OCI-LY1 (cell line): ENCODE results near the gene STRIT1.

ENCODE experiments used
- H2AFZ ChIP-seq: fragments of 200-600 bp; sonication (generic), shearing (Covaris generic); 2 replicates; pipeline ENCODE4 v1.6.0; 2014; ENCODE audit warnings: antibody characterized with exemption, mild to moderate bottlenecking, low read length
- H3F3A ChIP-seq: fragments of 200-600 bp; sonication (generic), shearing (Covaris generic); 2 replicates; pipeline ENCODE4 v1.6.0; 2014; ENCODE audit warnings: mild to moderate bottlenecking, antibody characterized with exemption, low read length, moderate library complexity; ENCODE audit not compliant: insufficient read depth
- H3K27ac ChIP-seq: fragments of 200-600 bp; sonication (generic); 2 replicates; pipeline ENCODE4 v1.5.1; 2014; ENCODE audit warnings: low read length, mixed run types, mild to moderate bottlenecking, low read depth; ENCODE audit not compliant: poor library complexity, severe bottlenecking
- H3K27me3 ChIP-seq: fragments of 200-600 bp; sonication (generic); 2 replicates; pipeline ENCODE4 v1.6.0; 2014; ENCODE audit warnings: antibody characterized with exemption, mild to moderate bottlenecking, low read length, moderate library complexity; ENCODE audit not compliant: insufficient read depth
- H3K36me3 ChIP-seq: fragments of 200-600 bp; sonication (generic); 2 replicates; pipeline ENCODE4 v1.6.1; 2014; ENCODE audit warnings: mild to moderate bottlenecking, antibody characterized with exemption, low read length, moderate library complexity, mixed read lengths; ENCODE audit not compliant: insufficient read depth
- H3K4me1 ChIP-seq: fragments of 200-600 bp; sonication (generic); 2 replicates; pipeline ENCODE4 v1.5.1; 2014; ENCODE audit warnings: mild to moderate bottlenecking, low read length, moderate library complexity; ENCODE audit not compliant: insufficient read depth, severe bottlenecking
- H3K4me2 ChIP-seq: fragments of 200-600 bp; sonication (generic), shearing (Covaris generic); 2 replicates; pipeline ENCODE4 v1.6.1; 2014; ENCODE audit warnings: low read length
- H3K4me3 ChIP-seq: fragments of 200-600 bp; sonication (generic); 2 replicates; pipeline ENCODE4 v1.5.1; 2014; ENCODE audit warnings: low read length, low read depth, mild to moderate bottlenecking, mixed read lengths; ENCODE audit not compliant: poor library complexity, severe bottlenecking
- H3K79me2 ChIP-seq: fragments of 200-600 bp; shearing (Covaris generic); 2 replicates; pipeline ENCODE4 v1.6.1; 2016; ENCODE audit warnings: mixed run types, low read length, mixed read lengths; ENCODE audit not compliant: insufficient read depth
- H3K9ac ChIP-seq: fragments of 200-600 bp; sonication (generic), shearing (Covaris generic); 2 replicates; pipeline ENCODE4 v1.6.1; 2014; ENCODE audit warnings: mild to moderate bottlenecking, low read length, mixed read lengths
- H3K9me2 ChIP-seq: fragments of 200-600 bp; sonication (generic), shearing (Covaris generic); 2 replicates; pipeline ENCODE4 v1.6.1; 2014; ENCODE audit warnings: low read depth, mild to moderate bottlenecking, low read length, mixed read lengths
- H3K9me3 ChIP-seq: fragments of 200-600 bp; shearing (Covaris generic); 2 replicates; pipeline ENCODE4 v1.6.1; 2014; ENCODE audit warnings: low read length, mixed read lengths
- H4K20me1 ChIP-seq: fragments of 200-600 bp; sonication (generic), shearing (Covaris generic); 2 replicates; pipeline ENCODE4 v1.6.0; 2016; ENCODE audit warnings: mild to moderate bottlenecking, low read length; ENCODE audit not compliant: insufficient read depth
- CTCF ChIP-seq: fragments of 200-600 bp; sonication (generic), shearing (Covaris generic); IDR thresholded peaks from 2 replicates; pipeline ENCODE4 v1.5.1; 2017; ENCODE audit warnings: mild to moderate bottlenecking, antibody characterized with exemption, low read length, moderate library complexity, mixed read lengths
- EZH2 ChIP-seq: fragments of 200-600 bp; sonication (generic), shearing (Covaris generic); IDR thresholded peaks from 2 replicates; pipeline ENCODE4 v1.8.0; 2017; ENCODE audit warnings: borderline replicate concordance, mixed run types, mild to moderate bottlenecking, antibody characterized with exemption, low read length, moderate library complexity, mixed read lengths

STRIT1 gene

GRCh38 chr3:155304394-155304793 is 10.9 kb upstream of the STRIT1 start:
- H3K4me3 ChIP-seq, result no peak overlapping the region
- no peaks in the 10 kb centered on the region for H3K36me3 ChIP-seq
- peaks cover 6% of the 10 kb centered on the region for H3K4me1 ChIP-seq
- H3K9me3 ChIP-seq, result peaks cover 6% of the 10 kb centered on the region; the same call in 1 of the 2 replicates
- TF ChIP-seq CTCF (no peak), EZH2 (no peak)
- no peaks in the 10 kb centered on the region for H3K27me3 ChIP-seq
- H3K27ac ChIP-seq, result no peak overlapping the region
- no peak overlapping the region for H2AFZ ChIP-seq
- H3F3A ChIP-seq, result no peaks in the 10 kb centered on the region
- no peaks in the 10 kb centered on the region for H4K20me1 ChIP-seq
- H3K9ac ChIP-seq, result no peak overlapping the region
- H3K9me2 ChIP-seq, result no peaks in the 10 kb centered on the region
- no peaks in the 10 kb centered on the region for H3K79me2 ChIP-seq
- no peak overlapping the region for H3K4me2 ChIP-seq

GRCh38 chr3:155303540-155304097 is 10.1 kb upstream of the STRIT1 start:
- TF ChIP-seq EZH2 (no peak), CTCF (no peak)
- no peaks in the 10 kb centered on the region for H3K9me2 ChIP-seq
- H3K4me2 ChIP-seq, result no peak overlapping the region
- no peak overlapping the region for H3K4me3 ChIP-seq
- H3K27ac ChIP-seq, result no peak overlapping the region
- no peaks in the 10 kb centered on the region for H3K36me3 ChIP-seq
- peaks cover 6% of the 10 kb centered on the region for H3K4me1 ChIP-seq
- no peaks in the 10 kb centered on the region for H3K27me3 ChIP-seq
- H3K9ac ChIP-seq, result no peak overlapping the region
- H3K79me2 ChIP-seq, result no peaks in the 10 kb centered on the region
- H3F3A ChIP-seq, result no peaks in the 10 kb centered on the region
- H4K20me1 ChIP-seq, result no peaks in the 10 kb centered on the region
- H2AFZ ChIP-seq, result peak overlapping the region; percentile 10; the same call in 1 of the 2 replicates
- peaks cover 6% of the 10 kb centered on the region; the same call in 1 of the 2 replicates for H3K9me3 ChIP-seq

GRCh38 chr3:155302891-155303290 is 9.4 kb upstream of the STRIT1 start:
- H3F3A ChIP-seq, result no peaks in the 10 kb centered on the region
- TF ChIP-seq CTCF (no peak), EZH2 (no peak)
- no peaks in the 10 kb centered on the region for H3K79me2 ChIP-seq
- H3K4me3 ChIP-seq, result no peak overlapping the region
- H3K36me3 ChIP-seq, result no peaks in the 10 kb centered on the region
- H3K27me3 ChIP-seq, result no peaks in the 10 kb centered on the region
- H3K4me1 ChIP-seq, result peaks cover 6% of the 10 kb centered on the region
- no peak overlapping the region for H3K4me2 ChIP-seq
- no peaks in the 10 kb centered on the region for H4K20me1 ChIP-seq
- peaks cover 6% of the 10 kb centered on the region; the same call in 1 of the 2 replicates for H3K9me3 ChIP-seq
- no peak overlapping the region for H3K9ac ChIP-seq
- 0 out of 2 replicates have a peak overlapping the region, but pooled peaks have one; percentile 2 for H2AFZ ChIP-seq
- no peak overlapping the region for H3K27ac ChIP-seq
- H3K9me2 ChIP-seq, result no peaks in the 10 kb centered on the region
